ENCODE results near the gene CYP4B1. TPM values are rescaled to one million over a fixed set of nuclear protein-coding genes. Genes with fewer than 3 reads are reported as not detected.

Gene CYP4B1
- total RNA-seq, 1 experiment from 2014 or later = 0.30 TPM

DNA sequence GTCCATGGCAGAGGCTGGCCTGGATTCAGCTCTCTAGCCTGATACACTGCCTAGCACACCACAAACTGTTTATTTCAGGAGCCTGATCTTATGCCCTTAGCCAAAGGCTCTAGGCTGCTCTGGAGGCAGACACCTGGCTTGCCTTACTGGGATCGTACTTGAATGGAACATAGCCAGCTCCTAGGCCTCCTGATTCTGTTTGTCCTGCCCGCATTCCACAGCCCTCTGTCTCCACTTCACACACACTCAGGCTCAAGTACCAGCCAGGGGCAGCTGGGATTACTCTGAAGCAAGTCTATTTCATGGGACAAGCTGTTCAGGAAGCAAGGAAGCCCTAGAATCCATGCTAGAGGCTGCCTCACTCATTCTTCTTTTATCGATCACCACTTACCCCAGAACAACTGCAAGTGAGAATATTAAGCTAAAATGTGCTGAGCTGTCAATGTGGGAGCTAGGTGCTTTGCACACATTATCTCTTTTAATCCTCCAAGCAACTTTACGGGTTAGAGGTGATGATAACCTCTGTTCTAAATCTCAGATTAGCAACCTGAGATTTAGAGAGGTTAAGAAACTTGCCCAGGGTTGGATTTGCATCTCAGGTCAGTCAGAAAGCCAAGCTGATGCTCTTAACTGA, 31.1 kb upstream of the CYP4B1 start (continued):
- TF ChIP-seq CTCF (IDR thresholded peaks at IDR 0.05 in 2 of 3, conservative IDR thresholded peaks at IDR 0.05 in 1 of 3; ENCODE audit: borderline replicate concordance in 1 of 3, insufficient read depth in 1 of 3, low read depth in 2 of 3, low read length in 2 of 3) (no peak), ELF1 (IDR thresholded peaks at IDR 0.05; ENCODE audit: borderline replicate concordance, low read depth) (no peak), EGR1 (IDR thresholded peaks at IDR 0.05; ENCODE audit: low read depth) (no peak)

GRCh38 chr1:46768445-46768844, 30.4 kb upstream of the CYP4B1 start:
- POLR2A ChIA-PET = no interaction called here
- no peaks in the 10 kb centered on the region for H3K4me1 ChIP-seq (ENCODE audit: control insufficient read depth in 1 of 2, insufficient read depth in 2 of 2, low read length in 2 of 2)
- TF ChIP-seq, protein P1, sequence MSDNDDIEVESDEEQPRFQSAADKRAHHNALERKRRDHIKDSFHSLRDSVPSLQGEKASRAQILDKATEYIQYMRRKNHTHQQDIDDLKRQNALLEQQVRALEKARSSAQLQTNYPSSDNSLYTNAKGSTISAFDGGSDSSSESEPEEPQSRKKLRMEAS (IDR thresholded peaks at IDR 0.05) = no peak
- TF ChIP-seq RAD21 (IDR thresholded peaks at IDR 0.05; ENCODE audit: low read depth) (no peak), POLR2AphosphoS5 (IDR thresholded peaks at IDR 0.05; ENCODE audit: low read depth, low read length) (no peak), CEBPB (IDR thresholded peaks at IDR 0.05; ENCODE audit: low read depth) (no peak), SIN3A (IDR thresholded peaks at IDR 0.05; ENCODE audit: low read depth) (no peak), CTCF (IDR thresholded peaks at IDR 0.05 in 2 of 3, conservative IDR thresholded peaks at IDR 0.05 in 1 of 3; ENCODE audit: borderline replicate concordance in 1 of 3, insufficient read depth in 1 of 3, low read depth in 2 of 3, low read length in 2 of 3) (no peak), ELF1 (IDR thresholded peaks at IDR 0.05; ENCODE audit: borderline replicate concordance, low read depth) (no peak), SP1 (IDR thresholded peaks at IDR 0.05; ENCODE audit: low read depth) (no peak), SRF (IDR thresholded peaks at IDR 0.05; ENCODE audit: low read depth) (no peak), CBX3 (IDR thresholded peaks at IDR 0.05; ENCODE audit: low read depth) (no peak), TCF7L2 (IDR thresholded peaks at IDR 0.05; ENCODE audit: borderline replicate concordance, extremely low read depth, insufficient read depth, insufficient read length) (no peak), EZH2 (IDR thresholded peaks at IDR 0.05) (no peak), ZNF274 (IDR thresholded peaks at IDR 0.05; ENCODE audit: low read depth, low read length) (no peak), FOSL1 (IDR thresholded peaks at IDR 0.05; ENCODE audit: low read depth) (no peak), EGR1 (IDR thresholded peaks at IDR 0.05; ENCODE audit: low read depth) (no peak)
- TF ChIP-seq, protein P2, sequence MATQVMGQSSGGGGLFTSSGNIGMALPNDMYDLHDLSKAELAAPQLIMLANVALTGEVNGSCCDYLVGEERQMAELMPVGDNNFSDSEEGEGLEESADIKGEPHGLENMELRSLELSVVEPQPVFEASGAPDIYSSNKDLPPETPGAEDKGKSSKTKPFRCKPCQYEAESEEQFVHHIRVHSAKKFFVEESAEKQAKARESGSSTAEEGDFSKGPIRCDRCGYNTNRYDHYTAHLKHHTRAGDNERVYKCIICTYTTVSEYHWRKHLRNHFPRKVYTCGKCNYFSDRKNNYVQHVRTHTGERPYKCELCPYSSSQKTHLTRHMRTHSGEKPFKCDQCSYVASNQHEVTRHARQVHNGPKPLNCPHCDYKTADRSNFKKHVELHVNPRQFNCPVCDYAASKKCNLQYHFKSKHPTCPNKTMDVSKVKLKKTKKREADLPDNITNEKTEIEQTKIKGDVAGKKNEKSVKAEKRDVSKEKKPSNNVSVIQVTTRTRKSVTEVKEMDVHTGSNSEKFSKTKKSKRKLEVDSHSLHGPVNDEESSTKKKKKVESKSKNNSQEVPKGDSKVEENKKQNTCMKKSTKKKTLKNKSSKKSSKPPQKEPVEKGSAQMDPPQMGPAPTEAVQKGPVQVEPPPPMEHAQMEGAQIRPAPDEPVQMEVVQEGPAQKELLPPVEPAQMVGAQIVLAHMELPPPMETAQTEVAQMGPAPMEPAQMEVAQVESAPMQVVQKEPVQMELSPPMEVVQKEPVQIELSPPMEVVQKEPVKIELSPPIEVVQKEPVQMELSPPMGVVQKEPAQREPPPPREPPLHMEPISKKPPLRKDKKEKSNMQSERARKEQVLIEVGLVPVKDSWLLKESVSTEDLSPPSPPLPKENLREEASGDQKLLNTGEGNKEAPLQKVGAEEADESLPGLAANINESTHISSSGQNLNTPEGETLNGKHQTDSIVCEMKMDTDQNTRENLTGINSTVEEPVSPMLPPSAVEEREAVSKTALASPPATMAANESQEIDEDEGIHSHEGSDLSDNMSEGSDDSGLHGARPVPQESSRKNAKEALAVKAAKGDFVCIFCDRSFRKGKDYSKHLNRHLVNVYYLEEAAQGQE (IDR thresholded peaks at IDR 0.05; ENCODE audit: low read depth) = no peak
- intact Hi-C loops (cut with micrococcal nuclease) = no loop called here
- H3K9ac ChIP-seq (ENCODE audit: low read length) = no peak overlapping the region
- BruUV-seq (replicated peaks) = no TSS peak
- DNase-seq (ENCODE audit: low read depth, low spot score) (no peak), ATAC-seq (no peak)
- peaks cover 12% of the 10 kb centered on the region for H3K27me3 ChIP-seq (ENCODE audit: insufficient read depth, low read length)
- H3K9me2 ChIP-seq (ENCODE audit: insufficient read depth) = 0 out of 2 replicates have a peak, but pooled peaks cover 3% of the 10 kb centered on the region
- H3K4me2 ChIP-seq (ENCODE audit: low read length) = no peak overlapping the region
- no peak overlapping the region for H3K4me3 ChIP-seq (replicated peaks in 1 of 2; ENCODE audit: low read depth in 1 of 2, low read length in 2 of 2)
- RAD21 ChIA-PET (ENCODE audit: low non-redundant PET in 1 of 2, low total read pairs in 2 of 2, uncharacterized antibody in 2 of 2, unreplicated experiment in 2 of 2) = no interaction called here
- H4K20me1 ChIP-seq (ENCODE audit: insufficient read depth) = no peaks in the 10 kb centered on the region
- H3K79me2 ChIP-seq (ENCODE audit: insufficient read depth, low read length) = no peaks in the 10 kb centered on the region
- H3K27ac ChIP-seq (ENCODE audit: low read depth, low read length) = no peak overlapping the region
- no peak overlapping the region for H2AFZ ChIP-seq (ENCODE audit: low read depth, low read length, poor library complexity, severe bottlenecking)
- H3K36me3 ChIP-seq (ENCODE audit: control insufficient read depth in 1 of 2, insufficient read depth in 2 of 2, low read length in 2 of 2) = no peaks in the 10 kb centered on the region
- CTCF ChIA-PET = no interaction called here
- peaks cover 9 to 11% of the 10 kb centered on the region in 2 experiments; a peak in 2 of 4 replicates for H3K9me3 ChIP-seq (ENCODE audit: control insufficient read depth in 1 of 2, insufficient read depth in 1 of 2, low read depth in 1 of 2, low read length in 2 of 2)
